ENCODE results near the gene CDK15. TPM values are rescaled to one million over a fixed set of nuclear protein-coding genes. Genes with fewer than 3 reads are reported as not detected.

The CDK15 gene
- total RNA-seq, 1 experiment from 2014 or later = not detected

GRCh38 chr2:201835066-201835465, 28.7 kb downstream of the CDK15 start:
- Mint-ChIP-seq H3K4me3 (no peak overlapping the region), H3K36me3 (no peaks in the 10 kb centered on the region), H3K4me1 (no peaks in the 10 kb centered on the region), H3K27ac (no peak overlapping the region), H3K9me3 (peaks cover 4% of the 10 kb centered on the region), H3K27me3 (ENCODE audit: low read depth) (no peaks in the 10 kb centered on the region; the same call in 1 of the 2 replicates)
- CTCF ChIA-PET = interaction anchor here (1.3 kb wide), 1 partner anchor 26 kb away, joined by 3 read pairs; no protein-coding TSS in a partner anchor
- DNase-seq (ENCODE audit: low spot score) (no peak), ATAC-seq (no peak)
- TF ChIP-seq, protein P1, sequence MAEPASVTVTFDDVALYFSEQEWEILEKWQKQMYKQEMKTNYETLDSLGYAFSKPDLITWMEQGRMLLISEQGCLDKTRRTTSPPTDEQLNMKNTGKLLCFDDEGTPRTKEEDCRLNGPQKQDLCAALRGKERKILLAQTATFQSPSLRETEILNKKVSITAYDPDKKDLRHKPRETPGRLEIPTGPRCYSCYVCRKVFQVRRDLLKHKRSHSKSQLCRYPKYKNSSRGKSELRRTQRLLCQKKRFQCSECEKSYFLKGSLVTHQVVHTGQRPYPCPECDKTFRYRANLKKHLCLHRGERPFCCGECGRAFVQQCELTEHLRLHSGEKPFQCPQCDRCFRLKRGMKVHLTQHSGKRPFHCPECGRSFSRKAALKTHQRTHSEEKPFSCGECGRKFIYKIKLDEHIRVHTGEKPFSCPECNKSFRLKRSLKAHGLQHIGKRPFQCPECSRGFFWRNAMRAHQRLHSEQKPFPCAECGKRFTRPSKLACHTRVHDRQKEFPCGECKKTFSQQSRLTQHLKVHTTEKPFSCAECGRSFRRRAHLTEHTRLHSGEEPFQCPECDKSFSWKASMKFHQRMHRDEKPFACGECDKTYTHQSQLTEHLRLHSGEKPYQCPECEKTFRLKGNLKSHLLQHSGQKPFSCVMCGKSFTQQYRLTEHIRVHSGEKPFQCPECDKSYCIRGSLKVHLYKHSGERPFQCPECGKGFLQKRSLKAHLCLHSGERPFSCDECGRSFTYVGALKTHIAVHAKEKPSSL (CRISPR knock-in tag; conservative IDR thresholded peaks at IDR 0.05) = no peak
- TF ChIP-seq CBFB (CRISPR knock-in tag; IDR thresholded peaks at IDR 0.05; ENCODE audit: low read depth) (no peak), ZNF232 (CRISPR knock-in tag; IDR thresholded peaks at IDR 0.05) (no peak), SMAD3 (CRISPR knock-in tag; IDR thresholded peaks at IDR 0.05; ENCODE audit: borderline replicate concordance) (no peak), ZNF138 (CRISPR knock-in tag; conservative IDR thresholded peaks at IDR 0.05) (no peak), CREB1 (CRISPR knock-in tag; IDR thresholded peaks at IDR 0.05) (no peak), GTF2I (CRISPR knock-in tag; conservative IDR thresholded peaks at IDR 0.05) (no peak), SP1 (CRISPR knock-in tag; conservative IDR thresholded peaks at IDR 0.05) (no peak), GABPB1 (CRISPR knock-in tag; IDR thresholded peaks at IDR 0.05) (no peak), RORB (CRISPR knock-in tag; IDR thresholded peaks at IDR 0.05) (no peak), HMGXB4 (CRISPR knock-in tag; IDR thresholded peaks at IDR 0.05) (no peak), HMGA2 (CRISPR knock-in tag; IDR thresholded peaks at IDR 0.05) (no peak), ATF3 (CRISPR knock-in tag; conservative IDR thresholded peaks at IDR 0.05) (no peak), KAT7 (CRISPR knock-in tag; IDR thresholded peaks at IDR 0.05; ENCODE audit: borderline replicate concordance) (no peak)
- TF ChIP-seq, protein P2, sequence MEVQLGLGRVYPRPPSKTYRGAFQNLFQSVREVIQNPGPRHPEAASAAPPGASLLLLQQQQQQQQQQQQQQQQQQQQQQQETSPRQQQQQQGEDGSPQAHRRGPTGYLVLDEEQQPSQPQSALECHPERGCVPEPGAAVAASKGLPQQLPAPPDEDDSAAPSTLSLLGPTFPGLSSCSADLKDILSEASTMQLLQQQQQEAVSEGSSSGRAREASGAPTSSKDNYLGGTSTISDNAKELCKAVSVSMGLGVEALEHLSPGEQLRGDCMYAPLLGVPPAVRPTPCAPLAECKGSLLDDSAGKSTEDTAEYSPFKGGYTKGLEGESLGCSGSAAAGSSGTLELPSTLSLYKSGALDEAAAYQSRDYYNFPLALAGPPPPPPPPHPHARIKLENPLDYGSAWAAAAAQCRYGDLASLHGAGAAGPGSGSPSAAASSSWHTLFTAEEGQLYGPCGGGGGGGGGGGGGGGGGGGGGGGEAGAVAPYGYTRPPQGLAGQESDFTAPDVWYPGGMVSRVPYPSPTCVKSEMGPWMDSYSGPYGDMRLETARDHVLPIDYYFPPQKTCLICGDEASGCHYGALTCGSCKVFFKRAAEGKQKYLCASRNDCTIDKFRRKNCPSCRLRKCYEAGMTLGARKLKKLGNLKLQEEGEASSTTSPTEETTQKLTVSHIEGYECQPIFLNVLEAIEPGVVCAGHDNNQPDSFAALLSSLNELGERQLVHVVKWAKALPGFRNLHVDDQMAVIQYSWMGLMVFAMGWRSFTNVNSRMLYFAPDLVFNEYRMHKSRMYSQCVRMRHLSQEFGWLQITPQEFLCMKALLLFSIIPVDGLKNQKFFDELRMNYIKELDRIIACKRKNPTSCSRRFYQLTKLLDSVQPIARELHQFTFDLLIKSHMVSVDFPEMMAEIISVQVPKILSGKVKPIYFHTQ (CRISPR knock-in tag; IDR thresholded peaks at IDR 0.05) = no peak
- TF ChIP-seq, protein P3, sequence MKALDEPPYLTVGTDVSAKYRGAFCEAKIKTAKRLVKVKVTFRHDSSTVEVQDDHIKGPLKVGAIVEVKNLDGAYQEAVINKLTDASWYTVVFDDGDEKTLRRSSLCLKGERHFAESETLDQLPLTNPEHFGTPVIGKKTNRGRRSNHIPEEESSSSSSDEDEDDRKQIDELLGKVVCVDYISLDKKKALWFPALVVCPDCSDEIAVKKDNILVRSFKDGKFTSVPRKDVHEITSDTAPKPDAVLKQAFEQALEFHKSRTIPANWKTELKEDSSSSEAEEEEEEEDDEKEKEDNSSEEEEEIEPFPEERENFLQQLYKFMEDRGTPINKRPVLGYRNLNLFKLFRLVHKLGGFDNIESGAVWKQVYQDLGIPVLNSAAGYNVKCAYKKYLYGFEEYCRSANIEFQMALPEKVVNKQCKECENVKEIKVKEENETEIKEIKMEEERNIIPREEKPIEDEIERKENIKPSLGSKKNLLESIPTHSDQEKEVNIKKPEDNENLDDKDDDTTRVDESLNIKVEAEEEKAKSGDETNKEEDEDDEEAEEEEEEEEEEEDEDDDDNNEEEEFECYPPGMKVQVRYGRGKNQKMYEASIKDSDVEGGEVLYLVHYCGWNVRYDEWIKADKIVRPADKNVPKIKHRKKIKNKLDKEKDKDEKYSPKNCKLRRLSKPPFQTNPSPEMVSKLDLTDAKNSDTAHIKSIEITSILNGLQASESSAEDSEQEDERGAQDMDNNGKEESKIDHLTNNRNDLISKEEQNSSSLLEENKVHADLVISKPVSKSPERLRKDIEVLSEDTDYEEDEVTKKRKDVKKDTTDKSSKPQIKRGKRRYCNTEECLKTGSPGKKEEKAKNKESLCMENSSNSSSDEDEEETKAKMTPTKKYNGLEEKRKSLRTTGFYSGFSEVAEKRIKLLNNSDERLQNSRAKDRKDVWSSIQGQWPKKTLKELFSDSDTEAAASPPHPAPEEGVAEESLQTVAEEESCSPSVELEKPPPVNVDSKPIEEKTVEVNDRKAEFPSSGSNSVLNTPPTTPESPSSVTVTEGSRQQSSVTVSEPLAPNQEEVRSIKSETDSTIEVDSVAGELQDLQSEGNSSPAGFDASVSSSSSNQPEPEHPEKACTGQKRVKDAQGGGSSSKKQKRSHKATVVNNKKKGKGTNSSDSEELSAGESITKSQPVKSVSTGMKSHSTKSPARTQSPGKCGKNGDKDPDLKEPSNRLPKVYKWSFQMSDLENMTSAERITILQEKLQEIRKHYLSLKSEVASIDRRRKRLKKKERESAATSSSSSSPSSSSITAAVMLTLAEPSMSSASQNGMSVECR (CRISPR knock-in tag; IDR thresholded peaks at IDR 0.05; ENCODE audit: borderline replicate concordance) = no peak
- TF ChIP-seq, protein P4, sequence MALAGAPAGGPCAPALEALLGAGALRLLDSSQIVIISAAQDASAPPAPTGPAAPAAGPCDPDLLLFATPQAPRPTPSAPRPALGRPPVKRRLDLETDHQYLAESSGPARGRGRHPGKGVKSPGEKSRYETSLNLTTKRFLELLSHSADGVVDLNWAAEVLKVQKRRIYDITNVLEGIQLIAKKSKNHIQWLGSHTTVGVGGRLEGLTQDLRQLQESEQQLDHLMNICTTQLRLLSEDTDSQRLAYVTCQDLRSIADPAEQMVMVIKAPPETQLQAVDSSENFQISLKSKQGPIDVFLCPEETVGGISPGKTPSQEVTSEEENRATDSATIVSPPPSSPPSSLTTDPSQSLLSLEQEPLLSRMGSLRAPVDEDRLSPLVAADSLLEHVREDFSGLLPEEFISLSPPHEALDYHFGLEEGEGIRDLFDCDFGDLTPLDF (CRISPR knock-in tag; IDR thresholded peaks at IDR 0.05) = no peak
- TF ChIP-seq, protein P5, sequence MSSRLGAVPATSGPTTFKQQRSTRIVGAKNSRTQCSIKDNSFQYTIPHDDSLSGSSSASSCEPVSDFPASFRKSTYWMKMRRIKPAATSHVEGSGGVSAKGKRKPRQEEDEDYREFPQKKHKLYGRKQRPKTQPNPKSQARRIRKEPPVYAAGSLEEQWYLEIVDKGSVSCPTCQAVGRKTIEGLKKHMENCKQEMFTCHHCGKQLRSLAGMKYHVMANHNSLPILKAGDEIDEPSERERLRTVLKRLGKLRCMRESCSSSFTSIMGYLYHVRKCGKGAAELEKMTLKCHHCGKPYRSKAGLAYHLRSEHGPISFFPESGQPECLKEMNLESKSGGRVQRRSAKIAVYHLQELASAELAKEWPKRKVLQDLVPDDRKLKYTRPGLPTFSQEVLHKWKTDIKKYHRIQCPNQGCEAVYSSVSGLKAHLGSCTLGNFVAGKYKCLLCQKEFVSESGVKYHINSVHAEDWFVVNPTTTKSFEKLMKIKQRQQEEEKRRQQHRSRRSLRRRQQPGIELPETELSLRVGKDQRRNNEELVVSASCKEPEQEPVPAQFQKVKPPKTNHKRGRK (CRISPR knock-in tag; IDR thresholded peaks at IDR 0.05; ENCODE audit: borderline replicate concordance) = no peak
- TF ChIP-seq, protein P6, sequence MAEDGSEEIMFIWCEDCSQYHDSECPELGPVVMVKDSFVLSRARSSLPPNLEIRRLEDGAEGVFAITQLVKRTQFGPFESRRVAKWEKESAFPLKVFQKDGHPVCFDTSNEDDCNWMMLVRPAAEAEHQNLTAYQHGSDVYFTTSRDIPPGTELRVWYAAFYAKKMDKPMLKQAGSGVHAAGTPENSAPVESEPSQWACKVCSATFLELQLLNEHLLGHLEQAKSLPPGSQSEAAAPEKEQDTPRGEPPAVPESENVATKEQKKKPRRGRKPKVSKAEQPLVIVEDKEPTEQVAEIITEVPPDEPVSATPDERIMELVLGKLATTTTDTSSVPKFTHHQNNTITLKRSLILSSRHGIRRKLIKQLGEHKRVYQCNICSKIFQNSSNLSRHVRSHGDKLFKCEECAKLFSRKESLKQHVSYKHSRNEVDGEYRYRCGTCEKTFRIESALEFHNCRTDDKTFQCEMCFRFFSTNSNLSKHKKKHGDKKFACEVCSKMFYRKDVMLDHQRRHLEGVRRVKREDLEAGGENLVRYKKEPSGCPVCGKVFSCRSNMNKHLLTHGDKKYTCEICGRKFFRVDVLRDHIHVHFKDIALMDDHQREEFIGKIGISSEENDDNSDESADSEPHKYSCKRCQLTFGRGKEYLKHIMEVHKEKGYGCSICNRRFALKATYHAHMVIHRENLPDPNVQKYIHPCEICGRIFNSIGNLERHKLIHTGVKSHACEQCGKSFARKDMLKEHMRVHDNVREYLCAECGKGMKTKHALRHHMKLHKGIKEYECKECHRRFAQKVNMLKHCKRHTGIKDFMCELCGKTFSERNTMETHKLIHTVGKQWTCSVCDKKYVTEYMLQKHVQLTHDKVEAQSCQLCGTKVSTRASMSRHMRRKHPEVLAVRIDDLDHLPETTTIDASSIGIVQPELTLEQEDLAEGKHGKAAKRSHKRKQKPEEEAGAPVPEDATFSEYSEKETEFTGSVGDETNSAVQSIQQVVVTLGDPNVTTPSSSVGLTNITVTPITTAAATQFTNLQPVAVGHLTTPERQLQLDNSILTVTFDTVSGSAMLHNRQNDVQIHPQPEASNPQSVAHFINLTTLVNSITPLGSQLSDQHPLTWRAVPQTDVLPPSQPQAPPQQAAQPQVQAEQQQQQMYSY (CRISPR knock-in tag; IDR thresholded peaks at IDR 0.05) = no peak
- POLR2A ChIA-PET = no interaction called here

Measured in WTC11 (cell line).